OCI-LY7 (cell line): ENCODE measurements around the gene SERPINA4.

Experiments used
- EZH2phosphoT487 ChIP-seq: fragments of 200-600 bp; sonication (generic); IDR thresholded peaks from 2 replicates; pipeline ENCODE4 v1.6.1; 2018; ENCODE audit warnings: low read depth, borderline replicate concordance, mild to moderate bottlenecking, mixed run types, antibody characterized with exemption, low read length, moderate library complexity, mixed read lengths
- TF ChIP-seq, protein P1 (sequence below): fragments of 200-600 bp; sonication (generic); conservative IDR thresholded peaks from 2 replicates; pipeline ENCODE4 v1.5.1; 2014; ENCODE audit warnings: mild to moderate bottlenecking, antibody characterized with exemption, low read length, moderate library complexity, mixed read lengths

DNA sequence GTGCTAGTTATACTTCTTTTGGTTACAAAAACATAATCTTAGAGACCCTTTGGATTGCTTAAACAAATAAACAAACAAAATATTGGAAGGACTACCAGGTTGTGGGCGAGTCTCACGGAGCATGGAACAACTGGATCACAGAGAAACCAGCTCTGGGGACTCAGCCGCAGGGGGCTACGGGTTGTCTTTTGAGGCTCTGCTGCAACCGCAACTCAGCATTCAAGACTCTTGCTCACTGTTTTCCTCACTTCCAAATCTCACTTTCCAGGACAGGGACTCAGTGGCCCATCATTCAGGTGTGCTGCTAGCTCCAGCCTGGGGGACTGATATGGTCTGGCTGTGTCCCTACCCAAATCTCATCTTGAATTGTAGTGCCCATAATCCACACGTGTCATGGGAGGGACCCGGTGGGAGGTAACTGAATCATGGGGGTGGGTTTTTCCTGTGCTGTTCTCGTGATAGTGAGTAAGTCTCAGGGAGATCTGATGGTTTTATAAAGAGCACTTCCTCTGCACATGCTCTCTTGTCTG lies 14.0 kb upstream of the SERPINA4 start:
- TF ChIP-seq, protein P1, sequence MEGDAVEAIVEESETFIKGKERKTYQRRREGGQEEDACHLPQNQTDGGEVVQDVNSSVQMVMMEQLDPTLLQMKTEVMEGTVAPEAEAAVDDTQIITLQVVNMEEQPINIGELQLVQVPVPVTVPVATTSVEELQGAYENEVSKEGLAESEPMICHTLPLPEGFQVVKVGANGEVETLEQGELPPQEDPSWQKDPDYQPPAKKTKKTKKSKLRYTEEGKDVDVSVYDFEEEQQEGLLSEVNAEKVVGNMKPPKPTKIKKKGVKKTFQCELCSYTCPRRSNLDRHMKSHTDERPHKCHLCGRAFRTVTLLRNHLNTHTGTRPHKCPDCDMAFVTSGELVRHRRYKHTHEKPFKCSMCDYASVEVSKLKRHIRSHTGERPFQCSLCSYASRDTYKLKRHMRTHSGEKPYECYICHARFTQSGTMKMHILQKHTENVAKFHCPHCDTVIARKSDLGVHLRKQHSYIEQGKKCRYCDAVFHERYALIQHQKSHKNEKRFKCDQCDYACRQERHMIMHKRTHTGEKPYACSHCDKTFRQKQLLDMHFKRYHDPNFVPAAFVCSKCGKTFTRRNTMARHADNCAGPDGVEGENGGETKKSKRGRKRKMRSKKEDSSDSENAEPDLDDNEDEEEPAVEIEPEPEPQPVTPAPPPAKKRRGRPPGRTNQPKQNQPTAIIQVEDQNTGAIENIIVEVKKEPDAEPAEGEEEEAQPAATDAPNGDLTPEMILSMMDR = no peak
- no peak for TF ChIP-seq EZH2phosphoT487
